ENCODE data around the gene NRP2.

- TF ChIP-seq CTCF (IDR thresholded peaks at IDR 0.05) = no peak
- no peak for TF ChIP-seq POLR2A (IDR thresholded peaks at IDR 0.05)
Measured at GRCh38 chr2:205835251-205835791, 153.0 kb downstream of the NRP2 start.
